Subcutaneous adipose tissue (tissue), 4 donors: ENCODE results near the gene DPP3. TPM values are rescaled to one million over a fixed set of nuclear protein-coding genes. Genes with fewer than 3 reads are reported as not detected.

Experiments
- small RNA-seq: library from RNA; depleted of rRNA; stranded (forward); fragments of <200 nt; gene quantifications from one replicate; pipeline ENCODE3, GENCODE V24; 2016
- total RNA-seq, 4 donors: library from RNA; depleted of rRNA; stranded (reverse); fragments of >200 nt; gene quantifications; one replicate each; pipeline ENCODE4 v1.1.0, GENCODE V29; 2016
- TF ChIP-seq, protein P1 (sequence below): fragments of 450-650 bp; IDR thresholded peaks from one replicate; pipeline ENCODE4 v1.5.1; 2016; ENCODE audit warnings: low read depth, mild to moderate bottlenecking, control low read depth, antibody characterized with exemption, moderate library complexity

Gene DPP3
- total RNA-seq, 4 donors from 2014 or later, result 12.6 to 17.8 (median 15.7) TPM

DNA sequence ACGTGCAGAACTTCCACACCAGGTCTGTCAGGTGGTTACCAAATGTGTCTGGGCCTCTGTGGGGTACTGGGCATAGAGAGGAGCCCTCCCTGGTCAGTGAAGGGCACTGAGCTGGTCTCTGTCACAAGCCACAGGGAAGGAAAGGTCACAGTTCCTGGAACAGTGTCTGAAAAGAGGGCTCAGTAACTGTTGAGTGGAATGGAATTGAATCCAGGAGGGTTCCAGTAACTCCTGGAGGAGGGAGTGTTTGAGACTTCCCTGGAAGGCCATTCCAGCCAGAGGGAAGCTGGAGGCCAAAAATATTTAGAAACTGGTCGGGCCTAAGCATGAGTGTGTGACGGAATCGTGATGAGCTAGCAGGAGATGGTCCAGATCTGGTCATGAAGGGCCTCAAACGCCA lies 74.4 kb downstream of the DPP3 start:
- TF ChIP-seq, protein P1, sequence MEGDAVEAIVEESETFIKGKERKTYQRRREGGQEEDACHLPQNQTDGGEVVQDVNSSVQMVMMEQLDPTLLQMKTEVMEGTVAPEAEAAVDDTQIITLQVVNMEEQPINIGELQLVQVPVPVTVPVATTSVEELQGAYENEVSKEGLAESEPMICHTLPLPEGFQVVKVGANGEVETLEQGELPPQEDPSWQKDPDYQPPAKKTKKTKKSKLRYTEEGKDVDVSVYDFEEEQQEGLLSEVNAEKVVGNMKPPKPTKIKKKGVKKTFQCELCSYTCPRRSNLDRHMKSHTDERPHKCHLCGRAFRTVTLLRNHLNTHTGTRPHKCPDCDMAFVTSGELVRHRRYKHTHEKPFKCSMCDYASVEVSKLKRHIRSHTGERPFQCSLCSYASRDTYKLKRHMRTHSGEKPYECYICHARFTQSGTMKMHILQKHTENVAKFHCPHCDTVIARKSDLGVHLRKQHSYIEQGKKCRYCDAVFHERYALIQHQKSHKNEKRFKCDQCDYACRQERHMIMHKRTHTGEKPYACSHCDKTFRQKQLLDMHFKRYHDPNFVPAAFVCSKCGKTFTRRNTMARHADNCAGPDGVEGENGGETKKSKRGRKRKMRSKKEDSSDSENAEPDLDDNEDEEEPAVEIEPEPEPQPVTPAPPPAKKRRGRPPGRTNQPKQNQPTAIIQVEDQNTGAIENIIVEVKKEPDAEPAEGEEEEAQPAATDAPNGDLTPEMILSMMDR, result no peak

GRCh38 chr11:66555416-66555815 lies 75.2 kb downstream of the DPP3 start:
- TF ChIP-seq, protein P1, result no peak

DNA sequence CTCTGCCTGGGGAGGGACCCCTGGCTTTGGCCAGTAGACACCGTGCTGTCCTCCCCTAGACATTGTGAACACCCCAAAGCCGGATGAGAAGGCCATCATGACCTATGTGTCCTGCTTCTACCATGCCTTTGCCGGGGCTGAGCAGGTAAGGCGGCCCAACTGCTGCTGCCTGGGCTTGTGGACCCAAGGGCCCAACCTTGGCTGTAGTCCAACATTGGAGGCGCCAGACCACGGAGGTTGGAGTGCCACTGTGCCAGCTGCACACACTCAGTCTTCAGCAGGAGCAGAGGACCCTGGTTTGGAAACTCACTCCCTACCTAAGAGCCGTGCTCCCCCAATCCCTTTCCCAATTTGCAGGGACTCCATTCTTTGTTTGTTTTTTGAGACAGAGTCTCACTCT lies 75.9 kb downstream of the DPP3 start:
- TF ChIP-seq, protein P1, result no peak

DNA sequence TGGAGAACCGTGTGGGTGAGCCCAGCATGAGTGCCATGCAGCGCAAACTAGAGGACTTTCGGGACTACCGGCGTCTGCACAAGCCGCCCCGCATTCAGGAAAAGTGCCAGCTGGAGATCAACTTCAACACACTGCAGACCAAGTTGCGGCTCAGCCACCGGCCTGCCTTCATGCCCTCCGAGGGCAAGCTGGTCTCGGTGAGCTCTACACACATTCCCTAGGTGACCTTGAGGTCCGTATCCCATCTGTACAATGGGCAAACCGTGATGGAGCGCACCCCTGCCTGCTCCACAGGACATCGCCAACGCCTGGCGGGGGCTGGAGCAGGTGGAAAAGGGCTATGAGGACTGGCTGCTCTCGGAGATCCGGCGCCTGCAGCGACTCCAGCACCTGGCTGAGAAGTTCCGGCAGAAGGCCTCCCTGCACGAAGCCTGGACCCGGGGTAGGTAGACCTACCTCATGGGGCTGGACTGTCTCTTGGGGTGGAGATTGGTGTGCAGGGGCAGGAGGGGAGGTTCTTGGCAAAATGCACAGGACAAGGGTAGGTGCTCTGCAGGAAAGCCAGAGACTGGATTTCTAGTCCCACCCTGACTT lies 77.6 kb downstream of the DPP3 start:
- TF ChIP-seq, protein P1, result no peak

Small RNA genes within 50 kb of the gene (small RNA-seq; reads per million reads assigned to genes)
- gene RF00416, result not detected

Other genes with a start within 250 kb of the DPP3 start
- 10 to 100 TPM; 13.3 to 24.9 (median 19.3) TPM for gene KLC2, start 222.7 kb upstream of the DPP3 start, total RNA-seq
- gene RAB1B, start 211.8 kb upstream of the DPP3 start, total RNA-seq, result 10 to 100 TPM; 46.3 to 95.3 (median 68.6) TPM
- not detected for gene CNIH2, start 202.3 kb upstream of the DPP3 start, total RNA-seq
- gene YIF1A, start 191.3 kb upstream of the DPP3 start, total RNA-seq, result 10 to 100 TPM; 39.0 to 60.5 (median 53.7) TPM
- gene TMEM151A, start 188.5 kb upstream of the DPP3 start, total RNA-seq, result not detected
- 100 to 1,000 TPM in 2 of 4 donors, 10 to 100 TPM in 2; 49.0 to 226 (median 149) TPM for gene CD248, start 163.4 kb upstream of the DPP3 start, total RNA-seq
- gene RIN1, start 144.0 kb upstream of the DPP3 start, total RNA-seq, result 1 to 10 TPM in 3 of 4 donors, under 1 TPM in 1; 0.98 to 3.7 (median 3.3) TPM
- gene BRMS1, start 135.3 kb upstream of the DPP3 start, total RNA-seq, result 10 to 100 TPM; 20.5 to 47.1 (median 34.7) TPM
- 10 to 100 TPM; 11.7 to 31.7 (median 18.7) TPM for gene B4GAT1, start 132.8 kb upstream of the DPP3 start, total RNA-seq
- 10 to 100 TPM in 2 of 4 donors, 1 to 10 TPM in 2; 3.7 to 30.7 (median 15.5) TPM for gene SLC29A2, start 108.7 kb upstream of the DPP3 start, total RNA-seq
- not detected for gene NPAS4, start 59.4 kb upstream of the DPP3 start, total RNA-seq
- 10 to 100 TPM; 26.7 to 41.8 (median 39.6) TPM for gene MRPL11, start 41.6 kb upstream of the DPP3 start, total RNA-seq
- gene PELI3, start 13.5 kb upstream of the DPP3 start, total RNA-seq, result 10 to 100 TPM in 3 of 4 donors, 1 to 10 TPM in 1; 8.0 to 16.6 (median 12.6) TPM
- gene BBS1, start 30.2 kb downstream of the DPP3 start, total RNA-seq, result 10 to 100 TPM; 25.5 to 53.7 (median 39.3) TPM
- gene ZDHHC24, start 65.6 kb downstream of the DPP3 start, total RNA-seq, result 10 to 100 TPM in 3 of 4 donors, 1 to 10 TPM in 1; 4.4 to 16.4 (median 12.5) TPM
- under 1 TPM in 1 of 4 donors, not detected in 3; 0.22 TPM for gene ACTN3, start 66.5 kb downstream of the DPP3 start, total RNA-seq
- gene CTSF, start 88.2 kb downstream of the DPP3 start, total RNA-seq, result 100 to 1,000 TPM in 3 of 4 donors, 10 to 100 TPM in 1; 55.9 to 196 (median 121) TPM
- under 1 TPM in 1 of 4 donors, not detected in 3; 0.17 TPM for gene CCDC87, start 112.6 kb downstream of the DPP3 start, total RNA-seq
- gene CCS, start 112.8 kb downstream of the DPP3 start, total RNA-seq, result 10 to 100 TPM; 17.6 to 35.6 (median 24.0) TPM
- 10 to 100 TPM; 25.8 to 49.3 (median 39.6) TPM for gene RBM14, start 136.2 kb downstream of the DPP3 start, total RNA-seq
- 10 to 100 TPM; 51.7 to 93.3 (median 68.6) TPM for gene RBM4, start 158.3 kb downstream of the DPP3 start, total RNA-seq
- gene RBM4B, start 197.5 kb downstream of the DPP3 start, total RNA-seq, result 10 to 100 TPM in 1 of 4 donors, 1 to 10 TPM in 3; 3.9 to 10.2 (median 9.0) TPM
- gene SPTBN2, start 248.8 kb downstream of the DPP3 start, total RNA-seq, result 10 to 100 TPM in 1 of 4 donors, 1 to 10 TPM in 3; 1.9 to 15.3 (median 5.2) TPM